HepG2 (cell line): Measurements from ENCODE around the gene LBX1. TPM values are rescaled to one million over a fixed set of nuclear protein-coding genes. Genes with fewer than 3 reads are reported as not detected.

Experiments
- ATAC-seq: fragments of 200-7000 bp; cut with Tn5 transposase; 3 replicates; pipeline ENCODE4 v1.9.1; 2020; ENCODE audit warnings: mild to moderate bottlenecking, moderate library complexity
- BruUV-seq: library from RNA; stranded (reverse); fragments of 400-500 nt; replicated peaks from 2 replicates; lab custom pipeline; 2021; lab: Mats Ljungman, UMichigan
- CTCF ChIA-PET: fragments of 300-600 bp; formaldehyde crosslinking; extraction: SDS; loops from one replicate; lab custom pipeline; 2021; ENCODE audit warnings: low total read pairs, inconsistent platforms, low intra/inter-chr PET ratio; lab: Yijun Ruan, JAX
- POLR2A ChIA-PET: fragments of 350-600 bp; sonication (Branson Sonifier 250); formaldehyde crosslinking; loops from one replicate; lab custom pipeline; 2020; ENCODE audit warnings: antibody characterized with exemption, inconsistent platforms; lab: Yijun Ruan, JAX
- DNase-seq: peaks from one replicate; pipeline ENCODE4 v3.0.0-alpha.2; 2015; ENCODE audit warnings: low spot score
- FAIRE-seq: peaks from 3 replicates; lab custom pipeline; 2011; peaks lifted over from hg19 to GRCh38; lab: Jason Lieb, UNC
- H2AFZ ChIP-seq: one replicate; pipeline ENCODE4 v1.6.1; 2011; ENCODE audit warnings: low read length, inconsistent platforms
- H3K27ac ChIP-seq: fragments of 300-600 bp; 3 replicates; pipeline ENCODE4 v1.8.0; 2011; ENCODE audit warnings: mixed run types, mild to moderate bottlenecking, mixed read lengths, low read length, inconsistent platforms; ENCODE audit not compliant: insufficient read depth; ENCODE audit errors: extremely low read length
- H3K27me3 ChIP-seq, 2 experiments: fragments of 200-600 bp in 1 of 2; 2 replicates in 1 of 2; 3 replicates in 1 of 2; pipeline versions ENCODE4 v1.6.0 to v1.8.0; 2011; ENCODE audit warnings: low read length in 2 of 2, mild to moderate bottlenecking in 2 of 2, moderate library complexity in 2 of 2, inconsistent platforms in 1 of 2; ENCODE audit not compliant: insufficient read depth in 2 of 2, control insufficient read depth in 1 of 2
- H3K36me3 ChIP-seq, 2 experiments: fragments of 200-600 bp in 1 of 2; replicated peaks in 1 of 2; 2 replicates in 1 of 2; 3 replicates in 1 of 2; pipeline versions ENCODE4 v1.5.1 to v1.8.0; 2011; ENCODE audit warnings: low read length in 2 of 2, inconsistent platforms in 1 of 2; ENCODE audit not compliant: insufficient read depth in 2 of 2, control insufficient read depth in 1 of 2
- H3K4me1 ChIP-seq: 2 replicates; pipeline ENCODE4 v1.5.1; 2012; ENCODE audit warnings: low read length, inconsistent platforms; ENCODE audit not compliant: insufficient read depth
- H3K4me2 ChIP-seq: 2 replicates; pipeline ENCODE4 v1.6.0; 2011; ENCODE audit warnings: low read depth, low read length, inconsistent platforms
- H3K4me3 ChIP-seq, 3 experiments: fragments of 200-600 bp in 1 of 3; sonication (generic), shearing (Covaris generic) in 1 of 3; replicated peaks in 1 of 3; 2 replicates each; pipeline ENCODE4 v1.5.1; 2011 to 2016; ENCODE audit warnings: low read length in 3 of 3, inconsistent platforms in 2 of 3, low read depth in 2 of 3, mild to moderate bottlenecking in 2 of 3, control low read depth in 1 of 3, mixed read lengths in 1 of 3; ENCODE audit not compliant: insufficient read depth in 1 of 3
- H3K79me2 ChIP-seq: one replicate; pipeline ENCODE4 v1.6.1; 2011; ENCODE audit warnings: low read length, inconsistent platforms; ENCODE audit not compliant: insufficient read depth
- H3K9ac ChIP-seq: 2 replicates; pipeline ENCODE4 v1.6.0; 2011; ENCODE audit warnings: mild to moderate bottlenecking, low read depth, low read length, inconsistent platforms; ENCODE audit not compliant: insufficient read depth
- H3K9me3 ChIP-seq: 2 replicates; pipeline ENCODE4 v1.5.1; 2012; ENCODE audit warnings: mild to moderate bottlenecking, low read length
- H4K20me1 ChIP-seq: 2 replicates; pipeline ENCODE4 v1.6.0; 2011; ENCODE audit warnings: inconsistent platforms, mild to moderate bottlenecking, low read length, moderate library complexity; ENCODE audit not compliant: insufficient read depth
- ARNT ChIP-seq: fragments of 450-650 bp; IDR thresholded peaks from 2 replicates; pipeline ENCODE4 v1.6.1; 2017
- FOXJ3 ChIP-seq: sonication (generic); formaldehyde crosslinking; IDR thresholded peaks from 2 replicates; pipeline ENCODE4 v1.4.0; 2020; ENCODE audit warnings: missing genetic modification reagents, mild to moderate bottlenecking, borderline replicate concordance
- SCMH1 ChIP-seq: sonication (generic); formaldehyde crosslinking; IDR thresholded peaks from 2 replicates; pipeline ENCODE4 v1.9.0; 2021; ENCODE audit warnings: missing genetic modification reagents, mild to moderate bottlenecking, borderline replicate concordance
- TBX3 ChIP-seq: fragments of 450-650 bp; IDR thresholded peaks from 2 replicates; pipeline ENCODE4 v1.6.1; 2017; ENCODE audit warnings: antibody characterized with exemption, mild to moderate bottlenecking, inconsistent platforms, borderline replicate concordance
- ZNF343 ChIP-seq: sonication (generic); formaldehyde crosslinking; IDR thresholded peaks from 2 replicates; pipeline ENCODE4 v1.4.0; 2020; ENCODE audit warnings: mild to moderate bottlenecking, missing genetic modification reagents
- ZNF780A ChIP-seq: sonication (generic); formaldehyde crosslinking; IDR thresholded peaks from 2 replicates; pipeline ENCODE4 v1.8.0; 2022; ENCODE audit warnings: mild to moderate bottlenecking, missing genetic modification reagents, moderate library complexity
- WGBS: methylation state at CpG from one replicate; pipeline ENCODE4 v1.1.6; 2017; ENCODE audit warnings: low lambda C conversion rate; 5-methylcytosine and 5-hydroxymethylcytosine counted together
- in situ Hi-C: cut with HindIII; loops from 2 replicates; pipeline ENCODE4 v1.10.0; 2017; ENCODE audit warnings: low pct_unique_long_range_greater_than_20kb; ENCODE audit not compliant: extremely low pct_ligation_motif_present
- intact Hi-C: fragments of 100-400 bp; cut with micrococcal nuclease; formaldehyde crosslinking; loops from one replicate; pipeline ENCODE4 v1.10.0; 2022; ENCODE audit not compliant: unreplicated experiment
- polyA plus RNA-seq, 8 experiments: library from polyadenylated mRNA; depleted of rRNA in 3 of 8; stranded (reverse) in 7 of 8; unstranded in 1 of 8; fragments of >200 nt; fragmentation: Illumina TruSeq in 4 of 8; extraction: Trizol in 4 of 8; gene quantifications; 2 replicates each; pipeline versions ENCODE4 v1.2.1 to v1.2.3, GENCODE V29; 2011 to 2016; ENCODE audit warnings: low read depth in 4 of 8, missing spikeins in 1 of 8, mixed read lengths in 1 of 8; ENCODE audit not compliant: insufficient read depth in 1 of 8
- total RNA-seq, 5 experiments: library from RNA; depleted of rRNA; stranded (reverse); fragments of >200 nt; fragmentation: Illumina TruSeq; extraction: Trizol; gene quantifications; 2 replicates each; pipeline ENCODE4 v1.2.3, GENCODE V29; 2016; ENCODE audit warnings: low read depth in 1 of 5
- TF ChIP-seq, protein P1 (sequence below): sonication (generic); formaldehyde crosslinking; IDR thresholded peaks from 2 replicates; pipeline ENCODE4 v1.4.0; 2020; ENCODE audit warnings: mild to moderate bottlenecking, missing genetic modification reagents
- TF ChIP-seq, protein P2 (sequence below): IDR thresholded peaks from 2 replicates; pipeline ENCODE4 v1.6.1; 2016; ENCODE audit warnings: missing genetic modification reagents, missing compliant biosample characterization
- TF ChIP-seq, protein P3 (sequence below), 2 experiments: sonication (generic) in 1 of 2; formaldehyde crosslinking in 1 of 2; IDR thresholded peaks; 2 replicates each; pipeline versions ENCODE4 v1.5.1 to v1.6.1; 2011 to 2020; ENCODE audit warnings: borderline replicate concordance in 1 of 2, low read depth in 1 of 2, low read length in 1 of 2, mild to moderate bottlenecking in 1 of 2, missing genetic modification reagents in 1 of 2, moderate library complexity in 1 of 2

Gene LBX1
- total and polyA plus RNA-seq, 2 of the 13 experiments (the other 11 are each of a cell fraction or from before 2014, with no cell fraction given), result not detected

DNA sequence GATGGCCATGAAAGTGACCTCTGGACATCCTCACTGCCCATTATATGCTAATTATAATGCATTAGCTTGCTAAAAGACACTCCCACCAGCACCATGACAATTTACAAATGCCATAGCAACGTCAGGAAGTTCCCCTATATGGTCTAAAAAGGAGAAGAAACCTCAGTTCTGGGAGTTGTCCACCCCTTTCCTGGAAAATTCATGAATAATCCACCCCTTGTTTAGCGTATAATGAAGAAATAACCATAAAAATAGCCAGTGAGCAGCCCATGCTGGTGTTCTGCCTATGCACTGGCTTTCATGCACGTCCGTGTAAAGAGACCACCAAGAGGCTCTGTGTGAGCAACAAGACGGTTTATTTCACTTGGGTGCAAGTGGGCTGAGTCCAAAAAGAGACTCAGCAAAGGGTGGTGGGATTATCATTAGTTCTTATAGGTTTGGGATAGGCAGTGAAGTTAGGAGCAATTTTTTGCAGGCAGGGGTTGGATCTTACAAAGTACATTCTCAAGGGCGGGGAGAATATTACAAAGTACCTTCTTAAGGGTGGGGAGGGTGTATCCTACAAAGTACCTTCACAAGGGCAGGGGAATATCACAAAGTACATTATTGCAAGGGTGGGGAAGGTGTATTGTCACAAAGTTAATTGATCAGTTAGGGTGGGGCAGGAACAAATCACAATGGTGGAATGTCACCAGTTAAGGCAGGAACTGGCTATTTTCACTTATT, 45.6 kb downstream of the LBX1 start:
- FAIRE-seq (no peak), ATAC-seq (no peak), DNase-seq (no peak)
- Histone ChIP-seq H3K79me2 (no peaks in the 10 kb centered on the region), H3K4me2 (no peak overlapping the region), H3K9ac (no peak overlapping the region), H3K36me3 (no peaks in the 10 kb centered on the region), H3K4me1 (no peaks in the 10 kb centered on the region), H2AFZ (no peak overlapping the region), H3K9me3 (no peaks in the 10 kb centered on the region), H4K20me1 (no peaks in the 10 kb centered on the region), H3K27me3 (peaks cover 2 to 16% of the 10 kb centered on the region in 2 experiments; a peak in 4 of 5 replicates), H3K27ac (no peak overlapping the region), H3K4me3 (no peak overlapping the region)
- 23% methylated on average over 6 of the region's 6 CpGs for WGBS
- ChIA-PET CTCF (no interaction called here), POLR2A (no interaction called here)
- intact Hi-C loops, result no loop called here
- BruUV-seq, result no TSS peak
- no peak for TF ChIP-seq ZNF343
- in situ Hi-C loops, result no loop called here

DNA sequence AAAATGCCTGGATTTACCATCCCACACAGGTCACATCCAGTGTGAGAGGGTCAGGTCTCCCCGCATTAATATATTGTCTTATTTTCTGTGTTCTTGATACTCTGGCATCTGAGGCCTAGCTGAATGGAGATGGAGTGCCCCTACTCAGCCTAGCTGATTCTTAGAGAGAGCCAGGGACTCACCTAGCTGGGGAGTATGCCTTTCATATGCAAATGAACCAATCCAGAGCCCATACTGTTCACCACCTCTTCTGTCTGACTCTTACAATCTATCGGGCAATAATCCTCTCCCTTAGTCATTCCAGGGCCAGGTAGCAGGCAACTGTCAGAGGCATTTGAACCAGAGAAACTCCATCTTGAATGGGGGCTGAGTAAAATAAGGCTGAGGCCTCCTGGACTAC, 46.3 kb downstream of the LBX1 start:
- no peaks in the 10 kb centered on the region for H4K20me1 ChIP-seq
- H3K9me3 ChIP-seq, result no peaks in the 10 kb centered on the region
- TF ChIP-seq, protein P1, sequence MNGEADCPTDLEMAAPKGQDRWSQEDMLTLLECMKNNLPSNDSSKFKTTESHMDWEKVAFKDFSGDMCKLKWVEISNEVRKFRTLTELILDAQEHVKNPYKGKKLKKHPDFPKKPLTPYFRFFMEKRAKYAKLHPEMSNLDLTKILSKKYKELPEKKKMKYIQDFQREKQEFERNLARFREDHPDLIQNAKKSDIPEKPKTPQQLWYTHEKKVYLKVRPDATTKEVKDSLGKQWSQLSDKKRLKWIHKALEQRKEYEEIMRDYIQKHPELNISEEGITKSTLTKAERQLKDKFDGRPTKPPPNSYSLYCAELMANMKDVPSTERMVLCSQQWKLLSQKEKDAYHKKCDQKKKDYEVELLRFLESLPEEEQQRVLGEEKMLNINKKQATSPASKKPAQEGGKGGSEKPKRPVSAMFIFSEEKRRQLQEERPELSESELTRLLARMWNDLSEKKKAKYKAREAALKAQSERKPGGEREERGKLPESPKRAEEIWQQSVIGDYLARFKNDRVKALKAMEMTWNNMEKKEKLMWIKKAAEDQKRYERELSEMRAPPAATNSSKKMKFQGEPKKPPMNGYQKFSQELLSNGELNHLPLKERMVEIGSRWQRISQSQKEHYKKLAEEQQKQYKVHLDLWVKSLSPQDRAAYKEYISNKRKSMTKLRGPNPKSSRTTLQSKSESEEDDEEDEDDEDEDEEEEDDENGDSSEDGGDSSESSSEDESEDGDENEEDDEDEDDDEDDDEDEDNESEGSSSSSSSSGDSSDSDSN (CRISPR knock-in tag), result no peak
- TF ChIP-seq SCMH1 (CRISPR knock-in tag) (no peak), ZNF780A (CRISPR knock-in tag) (no peak), FOXJ3 (CRISPR knock-in tag) (no peak), TBX3 (no peak), ARNT (no peak)
- TF ChIP-seq, protein P2, sequence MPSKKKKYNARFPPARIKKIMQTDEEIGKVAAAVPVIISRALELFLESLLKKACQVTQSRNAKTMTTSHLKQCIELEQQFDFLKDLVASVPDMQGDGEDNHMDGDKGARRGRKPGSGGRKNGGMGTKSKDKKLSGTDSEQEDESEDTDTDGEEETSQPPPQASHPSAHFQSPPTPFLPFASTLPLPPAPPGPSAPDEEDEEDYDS (CRISPR knock-in tag), result no peak
- TF ChIP-seq, protein P3, sequence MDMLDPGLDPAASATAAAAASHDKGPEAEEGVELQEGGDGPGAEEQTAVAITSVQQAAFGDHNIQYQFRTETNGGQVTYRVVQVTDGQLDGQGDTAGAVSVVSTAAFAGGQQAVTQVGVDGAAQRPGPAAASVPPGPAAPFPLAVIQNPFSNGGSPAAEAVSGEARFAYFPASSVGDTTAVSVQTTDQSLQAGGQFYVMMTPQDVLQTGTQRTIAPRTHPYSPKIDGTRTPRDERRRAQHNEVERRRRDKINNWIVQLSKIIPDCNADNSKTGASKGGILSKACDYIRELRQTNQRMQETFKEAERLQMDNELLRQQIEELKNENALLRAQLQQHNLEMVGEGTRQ (IDR thresholded peaks at IDR 0.05; ENCODE audit: low read depth, low read length), result no peak
- TF ChIP-seq, protein P3 (CRISPR knock-in tag; IDR thresholded peaks at IDR 0.05; ENCODE audit: borderline replicate concordance), result no peak
- TF ChIP-seq, all 625 proteins: peak for 0
- BruUV-seq, result no TSS peak
- Histone ChIP-seq H3K27me3 (peaks cover 2 to 16% of the 10 kb centered on the region in 2 experiments; a peak in 4 of 5 replicates), H3K36me3 (no peaks in the 10 kb centered on the region), H3K4me3 (no peak overlapping the region), H3K4me2 (no peak overlapping the region), H3K79me2 (no peaks in the 10 kb centered on the region), H2AFZ (no peak overlapping the region), H3K9ac (no peak overlapping the region), H3K4me1 (no peaks in the 10 kb centered on the region), H3K27ac (no peak overlapping the region)
- intact Hi-C loops, result no loop called here
- WGBS, result 50% methylated on average over 2 of the region's 2 CpGs
- DNase-seq, result no peak
- in situ Hi-C loops, result no loop called here
- CTCF ChIA-PET, result no interaction called here
- FAIRE-seq, result no peak
- POLR2A ChIA-PET, result no interaction called here
- no peak for ATAC-seq
